Right hindlimb (tissue), 1 donor: ENCODE data around the gene CRBN.

Source experiments
- DNase-seq: peaks from one replicate; pipeline ENCODE4 v3.0.0-alpha.2; 2018

Gene CRBN

GRCh38 chr3:3109407-3110298, 69.8 kb downstream of the CRBN start:
- DNase-seq: no peak

DNA sequence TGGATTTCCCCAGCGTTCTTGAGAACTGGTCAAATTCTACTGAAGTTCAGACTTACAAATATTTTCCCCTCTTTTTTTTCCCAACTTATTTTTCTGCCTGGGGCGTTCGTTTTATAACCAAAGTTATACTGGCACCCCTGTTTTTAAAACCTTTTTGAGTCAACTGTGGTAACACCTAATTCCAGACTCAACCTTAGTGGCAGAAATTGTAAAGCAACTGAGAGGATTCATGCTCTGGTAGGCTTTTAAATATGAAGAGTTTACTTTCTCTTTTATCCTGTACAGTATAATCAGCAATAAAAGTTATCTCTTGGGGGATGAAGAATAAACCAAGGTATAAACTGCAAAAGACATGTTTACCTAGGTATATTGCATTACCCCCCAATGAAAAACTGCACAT, 71.6 kb downstream of the CRBN start:
- DNase-seq: no peak

DNA sequence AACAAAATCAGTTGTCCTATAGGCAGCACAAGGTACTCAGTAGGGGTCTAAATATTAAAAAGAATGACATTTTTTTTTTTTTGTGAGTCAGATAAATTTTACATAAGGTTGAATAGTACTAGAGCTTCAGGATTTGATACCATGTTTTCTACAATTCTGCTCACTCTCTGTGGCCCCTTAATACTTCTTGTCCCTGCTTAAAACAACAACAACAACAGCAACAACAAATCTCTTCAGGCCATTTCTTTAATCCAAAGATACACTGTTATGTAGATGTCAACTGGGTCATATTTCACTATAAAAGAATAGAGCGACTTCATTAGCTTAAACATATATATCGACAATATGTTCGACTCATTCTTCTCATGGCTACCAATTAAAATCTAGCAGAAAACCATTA, 72.3 kb downstream of the CRBN start:
- DNase-seq: no peak

DNA sequence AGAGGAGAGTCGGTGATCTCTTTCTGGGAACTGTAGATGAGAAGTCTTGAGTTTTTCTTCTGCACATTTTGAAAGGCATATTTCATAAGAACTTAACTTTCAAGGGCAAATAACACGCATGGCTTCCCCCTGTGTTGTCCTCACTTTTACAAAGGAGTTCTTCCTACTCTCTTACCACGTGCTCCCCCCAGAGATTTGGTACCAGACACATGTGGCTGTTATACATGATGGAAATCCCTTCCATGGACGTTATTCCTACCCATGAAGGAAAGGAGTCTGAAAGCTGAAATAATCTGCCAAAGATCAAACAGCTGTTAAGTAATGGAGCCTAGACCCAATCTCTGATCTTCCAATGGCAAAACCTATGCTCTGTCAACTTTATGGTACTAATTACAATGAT, 73.7 kb downstream of the CRBN start:
- no peak for DNase-seq

GRCh38 chr3:3105246-3105645, 74.2 kb downstream of the CRBN start:
- no peak for DNase-seq

GRCh38 chr3:3102751-3103150, 76.7 kb downstream of the CRBN start:
- DNase-seq: no peak

- no peak for DNase-seq
Measured at GRCh38 chr3:3101660-3102458, 77.6 kb downstream of the CRBN start.
